ENCODE results near the gene USH2A. TPM values are rescaled to one million over a fixed set of nuclear protein-coding genes. Genes with fewer than 3 reads are reported as not detected.

USH2A gene
- total RNA-seq, 1 donor from 2014 or later, result not detected

- intact Hi-C loops (cut with micrococcal nuclease), result no loop called here
- Mint-ChIP-seq H3K4me1 (ENCODE audit: low read depth) (no peaks in the 10 kb centered on the region), H3K27ac (no peak overlapping the region), H3K9me3 (no peaks in the 10 kb centered on the region), H3K36me3 (ENCODE audit: low read depth) (no peaks in the 10 kb centered on the region), H3K4me3 (no peak overlapping the region), H3K27me3 (ENCODE audit: insufficient read depth) (no peaks in the 10 kb centered on the region)
- no peak for DNase-seq (ENCODE audit: low spot score)
Measured at GRCh38 chr1:216205176-216205575, 218.1 kb downstream of the USH2A start.

- no peaks in the 10 kb centered on the region for H3K9me3 Mint-ChIP-seq
- H3K27ac Mint-ChIP-seq, result no peak overlapping the region
- no peak for DNase-seq (ENCODE audit: low spot score)
- H3K36me3 Mint-ChIP-seq (ENCODE audit: low read depth), result no peaks in the 10 kb centered on the region
- H3K27me3 Mint-ChIP-seq (ENCODE audit: insufficient read depth), result no peaks in the 10 kb centered on the region
- H3K4me3 Mint-ChIP-seq, result no peak overlapping the region
- intact Hi-C loops (cut with micrococcal nuclease), result no loop called here
- H3K4me1 Mint-ChIP-seq (ENCODE audit: low read depth), result no peaks in the 10 kb centered on the region
Measured at GRCh38 chr1:216201946-216202345, 221.3 kb downstream of the USH2A start.

GRCh38 chr1:216200941-216201340 lies 222.3 kb downstream of the USH2A start:
- H3K27me3 Mint-ChIP-seq (ENCODE audit: insufficient read depth), result no peaks in the 10 kb centered on the region
- no peaks in the 10 kb centered on the region for H3K36me3 Mint-ChIP-seq (ENCODE audit: low read depth)
- intact Hi-C loops (cut with micrococcal nuclease), result no loop called here
- no peak overlapping the region for H3K27ac Mint-ChIP-seq
- no peaks in the 10 kb centered on the region for H3K9me3 Mint-ChIP-seq
- no peak for DNase-seq (ENCODE audit: low spot score)
- no peak overlapping the region for H3K4me3 Mint-ChIP-seq
- H3K4me1 Mint-ChIP-seq (ENCODE audit: low read depth), result no peaks in the 10 kb centered on the region

GRCh38 chr1:216194721-216195120 lies 228.5 kb downstream of the USH2A start:
- Mint-ChIP-seq H3K9me3 (no peaks in the 10 kb centered on the region), H3K27ac (no peak overlapping the region), H3K27me3 (ENCODE audit: insufficient read depth) (no peaks in the 10 kb centered on the region), H3K4me1 (ENCODE audit: low read depth) (no peaks in the 10 kb centered on the region), H3K4me3 (no peak overlapping the region), H3K36me3 (ENCODE audit: low read depth) (no peaks in the 10 kb centered on the region)
- intact Hi-C loops (cut with micrococcal nuclease), result no loop called here
- no peak for DNase-seq (ENCODE audit: low spot score)

- Mint-ChIP-seq H3K4me1 (ENCODE audit: low read depth) (no peaks in the 10 kb centered on the region), H3K4me3 (no peak overlapping the region), H3K27me3 (ENCODE audit: insufficient read depth) (no peaks in the 10 kb centered on the region), H3K27ac (no peak overlapping the region), H3K9me3 (no peaks in the 10 kb centered on the region), H3K36me3 (ENCODE audit: low read depth) (no peaks in the 10 kb centered on the region)
- intact Hi-C loops (cut with micrococcal nuclease), result no loop called here
- DNase-seq (ENCODE audit: low spot score), result no peak
Measured at GRCh38 chr1:216193839-216194443, 229.3 kb downstream of the USH2A start.

GRCh38 chr1:216190438-216190837 lies 232.8 kb downstream of the USH2A start:
- no peak for DNase-seq (ENCODE audit: low spot score)
- Mint-ChIP-seq H3K4me3 (no peak overlapping the region), H3K27me3 (ENCODE audit: insufficient read depth) (no peaks in the 10 kb centered on the region), H3K36me3 (ENCODE audit: low read depth) (no peaks in the 10 kb centered on the region), H3K27ac (no peak overlapping the region), H3K9me3 (no peaks in the 10 kb centered on the region), H3K4me1 (ENCODE audit: low read depth) (no peaks in the 10 kb centered on the region)
- intact Hi-C loops (cut with micrococcal nuclease), result no loop called here

GRCh38 chr1:216186816-216187215 lies 236.4 kb downstream of the USH2A start:
- no peaks in the 10 kb centered on the region for H3K36me3 Mint-ChIP-seq (ENCODE audit: low read depth)
- no peaks in the 10 kb centered on the region for H3K4me1 Mint-ChIP-seq (ENCODE audit: low read depth)
- H3K27ac Mint-ChIP-seq, result no peak overlapping the region
- no peak overlapping the region for H3K4me3 Mint-ChIP-seq
- H3K27me3 Mint-ChIP-seq (ENCODE audit: insufficient read depth), result no peaks in the 10 kb centered on the region
- no peaks in the 10 kb centered on the region for H3K9me3 Mint-ChIP-seq
- intact Hi-C loops (cut with micrococcal nuclease), result no loop called here
- DNase-seq (ENCODE audit: low spot score), result no peak

GRCh38 chr1:216186141-216186540 lies 237.1 kb downstream of the USH2A start:
- H3K36me3 Mint-ChIP-seq (ENCODE audit: low read depth), result no peaks in the 10 kb centered on the region
- H3K27ac Mint-ChIP-seq, result no peak overlapping the region
- H3K9me3 Mint-ChIP-seq, result no peaks in the 10 kb centered on the region
- no peaks in the 10 kb centered on the region for H3K4me1 Mint-ChIP-seq (ENCODE audit: low read depth)
- no peak overlapping the region for H3K4me3 Mint-ChIP-seq
- intact Hi-C loops (cut with micrococcal nuclease), result no loop called here
- no peak for DNase-seq (ENCODE audit: low spot score)
- H3K27me3 Mint-ChIP-seq (ENCODE audit: insufficient read depth), result no peaks in the 10 kb centered on the region

GRCh38 chr1:216184126-216184680 lies 239.0 kb downstream of the USH2A start:
- H3K27ac Mint-ChIP-seq, result no peak overlapping the region
- no peaks in the 10 kb centered on the region for H3K36me3 Mint-ChIP-seq (ENCODE audit: low read depth)
- H3K4me3 Mint-ChIP-seq, result no peak overlapping the region
- no peaks in the 10 kb centered on the region for H3K27me3 Mint-ChIP-seq (ENCODE audit: insufficient read depth)
- H3K9me3 Mint-ChIP-seq, result no peaks in the 10 kb centered on the region
- no peak for DNase-seq (ENCODE audit: low spot score)
- no peaks in the 10 kb centered on the region for H3K4me1 Mint-ChIP-seq (ENCODE audit: low read depth)
- intact Hi-C loops (cut with micrococcal nuclease), result no loop called here

- intact Hi-C loops (cut with micrococcal nuclease), result no loop called here
- no peaks in the 10 kb centered on the region for H3K36me3 Mint-ChIP-seq (ENCODE audit: low read depth)
- H3K27ac Mint-ChIP-seq, result no peak overlapping the region
- H3K4me1 Mint-ChIP-seq (ENCODE audit: low read depth), result no peaks in the 10 kb centered on the region
- no peaks in the 10 kb centered on the region for H3K9me3 Mint-ChIP-seq
- no peaks in the 10 kb centered on the region for H3K27me3 Mint-ChIP-seq (ENCODE audit: insufficient read depth)
- H3K4me3 Mint-ChIP-seq, result no peak overlapping the region
- no peak for DNase-seq (ENCODE audit: low spot score)
Measured at GRCh38 chr1:216183454-216183853, 239.8 kb downstream of the USH2A start.

- Mint-ChIP-seq H3K27me3 (ENCODE audit: insufficient read depth) (no peaks in the 10 kb centered on the region), H3K4me1 (ENCODE audit: low read depth) (no peaks in the 10 kb centered on the region), H3K27ac (no peak overlapping the region)
Measured at GRCh38 chr1:216183007-216183406, 240.2 kb downstream of the USH2A start.

GRCh38 chr1:216181590-216181989 lies 241.7 kb downstream of the USH2A start:
- no peaks in the 10 kb centered on the region for H3K4me1 Mint-ChIP-seq (ENCODE audit: low read depth)
- no peaks in the 10 kb centered on the region for H3K36me3 Mint-ChIP-seq (ENCODE audit: low read depth)
- intact Hi-C loops (cut with micrococcal nuclease), result no loop called here
- H3K27ac Mint-ChIP-seq, result no peak overlapping the region
- H3K9me3 Mint-ChIP-seq, result no peaks in the 10 kb centered on the region
- H3K4me3 Mint-ChIP-seq, result no peak overlapping the region
- DNase-seq (ENCODE audit: low spot score), result no peak
- no peaks in the 10 kb centered on the region for H3K27me3 Mint-ChIP-seq (ENCODE audit: insufficient read depth)

More at GRCh38 chr1:216183007-216183406, 240.2 kb downstream of the USH2A start:
- DNase-seq (ENCODE audit: low spot score), result no peak
- H3K4me3 Mint-ChIP-seq, result no peak overlapping the region
- intact Hi-C loops (cut with micrococcal nuclease), result no loop called here
- H3K9me3 Mint-ChIP-seq, result no peaks in the 10 kb centered on the region
- H3K36me3 Mint-ChIP-seq (ENCODE audit: low read depth), result no peaks in the 10 kb centered on the region

GRCh38 chr1:216178281-216178680 lies 245.0 kb downstream of the USH2A start:
- no peaks in the 10 kb centered on the region for H3K36me3 Mint-ChIP-seq (ENCODE audit: low read depth)
- no peaks in the 10 kb centered on the region for H3K9me3 Mint-ChIP-seq
- no peak overlapping the region for H3K4me3 Mint-ChIP-seq
- H3K4me1 Mint-ChIP-seq (ENCODE audit: low read depth), result no peaks in the 10 kb centered on the region
- DNase-seq (ENCODE audit: low spot score), result no peak
- no peak overlapping the region for H3K27ac Mint-ChIP-seq
- no peaks in the 10 kb centered on the region for H3K27me3 Mint-ChIP-seq (ENCODE audit: insufficient read depth)
- intact Hi-C loops (cut with micrococcal nuclease), result no loop called here

GRCh38 chr1:216176970-216177369 lies 246.3 kb downstream of the USH2A start:
- H3K27me3 Mint-ChIP-seq (ENCODE audit: insufficient read depth), result no peaks in the 10 kb centered on the region
- H3K27ac Mint-ChIP-seq, result no peak overlapping the region
- H3K36me3 Mint-ChIP-seq (ENCODE audit: low read depth), result no peaks in the 10 kb centered on the region
- H3K4me3 Mint-ChIP-seq, result no peak overlapping the region
- no peaks in the 10 kb centered on the region for H3K4me1 Mint-ChIP-seq (ENCODE audit: low read depth)
- DNase-seq (ENCODE audit: low spot score), result no peak
- intact Hi-C loops (cut with micrococcal nuclease), result no loop called here
- H3K9me3 Mint-ChIP-seq, result no peaks in the 10 kb centered on the region

All from activated T-helper 1 cell treated with anti-CD3 and anti-CD28 coated beads, Interleukin-12 subunit alpha, Interleukin-12 subunit beta, Interleukin-2, Interleukin-4 antibody, amounts not matched to agents 30 ng/mL and 10 ng/mL and 1 ng/mL, durations not matched to agents 14 hours and 24 hours and 36 hours (primary cell).